ENCODE measurements around the gene SERPINE3.

- TF ChIP-seq EZH2 (IDR thresholded peaks at IDR 0.05; ENCODE audit: borderline replicate concordance, low read length) = no peak
- TF ChIP-seq, protein P1, sequence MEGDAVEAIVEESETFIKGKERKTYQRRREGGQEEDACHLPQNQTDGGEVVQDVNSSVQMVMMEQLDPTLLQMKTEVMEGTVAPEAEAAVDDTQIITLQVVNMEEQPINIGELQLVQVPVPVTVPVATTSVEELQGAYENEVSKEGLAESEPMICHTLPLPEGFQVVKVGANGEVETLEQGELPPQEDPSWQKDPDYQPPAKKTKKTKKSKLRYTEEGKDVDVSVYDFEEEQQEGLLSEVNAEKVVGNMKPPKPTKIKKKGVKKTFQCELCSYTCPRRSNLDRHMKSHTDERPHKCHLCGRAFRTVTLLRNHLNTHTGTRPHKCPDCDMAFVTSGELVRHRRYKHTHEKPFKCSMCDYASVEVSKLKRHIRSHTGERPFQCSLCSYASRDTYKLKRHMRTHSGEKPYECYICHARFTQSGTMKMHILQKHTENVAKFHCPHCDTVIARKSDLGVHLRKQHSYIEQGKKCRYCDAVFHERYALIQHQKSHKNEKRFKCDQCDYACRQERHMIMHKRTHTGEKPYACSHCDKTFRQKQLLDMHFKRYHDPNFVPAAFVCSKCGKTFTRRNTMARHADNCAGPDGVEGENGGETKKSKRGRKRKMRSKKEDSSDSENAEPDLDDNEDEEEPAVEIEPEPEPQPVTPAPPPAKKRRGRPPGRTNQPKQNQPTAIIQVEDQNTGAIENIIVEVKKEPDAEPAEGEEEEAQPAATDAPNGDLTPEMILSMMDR (conservative IDR thresholded peaks at IDR 0.05 in 1 of 2, IDR thresholded peaks at IDR 0.05 in 1 of 2; ENCODE audit: extremely low read depth in 1 of 2, insufficient read depth in 1 of 2, low read depth in 1 of 2, low read length in 2 of 2) = no peak
Measured at GRCh38 chr13:51297556-51297955, 41.9 kb upstream of the SERPINE3 start.

Measured in mammary epithelial cell (primary cell).